Uterus (tissue), 4 donors: Measurements from ENCODE around the gene NXPH4. TPM values are rescaled to one million over a fixed set of nuclear protein-coding genes. Genes with fewer than 3 reads are reported as not detected.

Experiments used
- DNase-seq, 2 donors: peaks; one replicate each; pipeline ENCODE4 v3.0.0-alpha.2; 2019 to 2020
- H3K27ac ChIP-seq, 2 donors: fragments of 200-600 bp; sonication (generic); 1 replicate in 1 of 2; 2 replicates in 1 of 2; pipeline ENCODE4 v1.5.1; 2016 to 2018
- H3K27me3 ChIP-seq, 2 donors: fragments of 200-600 bp; sonication (generic); one replicate each; pipeline ENCODE4 v1.5.1; 2018 to 2019; ENCODE audit warnings: control low read depth in 1 of 2
- H3K36me3 ChIP-seq, 2 donors: fragments of 200-600 bp; sonication (generic); one replicate each; pipeline ENCODE4 v1.5.1; 2019; ENCODE audit warnings: control low read depth in 1 of 2
- H3K4me1 ChIP-seq, 2 donors: fragments of 200-600 bp; sonication (generic); one replicate each; pipeline ENCODE4 v1.5.1; 2018 to 2019; ENCODE audit warnings: control low read depth in 1 of 2
- H3K4me3 ChIP-seq, 2 donors: fragments of 200-600 bp; sonication (generic); 1 replicate in 1 of 2; 2 replicates in 1 of 2; pipeline ENCODE4 v1.5.1; 2018 to 2019; ENCODE audit warnings: mild to moderate bottlenecking in 1 of 2
- H3K9me3 ChIP-seq, 2 donors: fragments of 200-600 bp; sonication (generic); one replicate each; pipeline ENCODE4 v1.5.1; 2019; ENCODE audit warnings: control low read depth in 1 of 2
- POLR2A ChIP-seq, 2 donors: fragments of 450-650 bp; IDR thresholded peaks; one replicate each; pipeline ENCODE4 v1.6.1; 2016; ENCODE audit warnings: antibody characterized with exemption in 2 of 2, mild to moderate bottlenecking in 1 of 2, moderate library complexity in 1 of 2
- intact Hi-C: fragments of 100-400 bp; cut with DNase I; formaldehyde crosslinking; loops from one replicate; pipeline ENCODE4 v1.15.1; 2023; ENCODE audit warnings: low total_unique reads
- total RNA-seq, 4 donors: library from RNA; depleted of rRNA in 3 of 4; stranded (reverse); fragments of >200 nt in 3 of 4; gene quantifications; one replicate each; pipeline versions ENCODE4 v1.1.0 to v1.2.4, GENCODE V29; 2014 to 2023
- TF ChIP-seq, protein P1 (sequence below), 4 experiments: fragments of 200-600 bp in 2 of 4; fragments of 450-650 bp in 2 of 4; sonication (generic) in 2 of 4; IDR thresholded peaks; one replicate each; pipeline ENCODE4 v1.5.1; 2016 to 2019; ENCODE audit warnings: antibody characterized with exemption in 4 of 4, mild to moderate bottlenecking in 2 of 4, moderate library complexity in 1 of 4
- donor health status: DM: yes; HTN: yes; CAD: no.

NXPH4 gene
- total RNA-seq, 4 donors from 2014 or later = 6.3 TPM; not detected in 3

DNA sequence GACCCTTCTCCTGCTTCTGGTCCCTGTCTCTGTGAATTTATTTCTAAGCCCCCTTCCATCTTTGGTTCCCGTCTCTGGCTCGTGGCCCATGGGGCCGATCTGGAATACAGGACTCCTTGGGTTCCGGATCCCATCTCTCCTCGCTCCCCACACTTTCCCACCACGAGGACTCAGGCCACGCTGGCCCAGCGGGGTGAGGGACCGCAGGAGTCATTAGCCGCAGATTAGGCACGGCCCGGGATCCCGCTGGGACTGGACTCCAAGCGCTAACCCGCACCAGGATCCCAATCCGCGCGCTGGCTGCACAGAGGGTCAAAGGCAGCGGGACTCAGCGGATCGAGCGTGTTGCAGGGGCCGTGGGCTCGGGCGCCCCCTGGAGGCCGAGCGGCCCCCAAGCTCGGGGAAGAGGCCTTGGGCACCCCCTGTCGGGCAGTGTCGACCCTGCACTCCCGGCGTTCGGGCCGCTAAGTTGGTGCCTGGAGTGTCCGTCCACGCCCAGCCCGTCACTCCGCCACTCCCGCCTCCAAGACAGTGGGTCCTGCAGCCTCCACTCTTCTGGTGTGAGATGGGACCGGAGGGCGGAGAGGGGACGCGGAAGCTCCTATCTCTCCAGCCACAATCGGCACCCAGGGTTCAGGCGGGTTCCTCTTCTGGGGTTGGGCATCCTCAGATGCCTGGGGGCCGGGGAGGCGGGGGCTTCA, 22.4 kb downstream of the NXPH4 start:
- H3K27ac ChIP-seq = no peak overlapping the region
- intact Hi-C loops = no loop called here
- H3K9me3 ChIP-seq = no peaks in the 10 kb centered on the region
- H3K36me3 ChIP-seq = no peaks in the 10 kb centered on the region
- H3K4me3 ChIP-seq = peak overlapping the region; percentile 27 to 37
- H3K4me1 ChIP-seq = peaks cover 0 to 27% of the 10 kb centered on the region in 2 donors
- peaks cover 36 to 37% of the 10 kb centered on the region in 2 donors for H3K27me3 ChIP-seq
- peak; percentile 81 to 89 for DNase-seq
- TF ChIP-seq, protein P1, sequence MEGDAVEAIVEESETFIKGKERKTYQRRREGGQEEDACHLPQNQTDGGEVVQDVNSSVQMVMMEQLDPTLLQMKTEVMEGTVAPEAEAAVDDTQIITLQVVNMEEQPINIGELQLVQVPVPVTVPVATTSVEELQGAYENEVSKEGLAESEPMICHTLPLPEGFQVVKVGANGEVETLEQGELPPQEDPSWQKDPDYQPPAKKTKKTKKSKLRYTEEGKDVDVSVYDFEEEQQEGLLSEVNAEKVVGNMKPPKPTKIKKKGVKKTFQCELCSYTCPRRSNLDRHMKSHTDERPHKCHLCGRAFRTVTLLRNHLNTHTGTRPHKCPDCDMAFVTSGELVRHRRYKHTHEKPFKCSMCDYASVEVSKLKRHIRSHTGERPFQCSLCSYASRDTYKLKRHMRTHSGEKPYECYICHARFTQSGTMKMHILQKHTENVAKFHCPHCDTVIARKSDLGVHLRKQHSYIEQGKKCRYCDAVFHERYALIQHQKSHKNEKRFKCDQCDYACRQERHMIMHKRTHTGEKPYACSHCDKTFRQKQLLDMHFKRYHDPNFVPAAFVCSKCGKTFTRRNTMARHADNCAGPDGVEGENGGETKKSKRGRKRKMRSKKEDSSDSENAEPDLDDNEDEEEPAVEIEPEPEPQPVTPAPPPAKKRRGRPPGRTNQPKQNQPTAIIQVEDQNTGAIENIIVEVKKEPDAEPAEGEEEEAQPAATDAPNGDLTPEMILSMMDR (IDR thresholded peaks at IDR 0.05) = peak; percentile 100
- peak in 1 of 2 donors; percentile 35 for TF ChIP-seq POLR2A (IDR thresholded peaks at IDR 0.05)

DNA sequence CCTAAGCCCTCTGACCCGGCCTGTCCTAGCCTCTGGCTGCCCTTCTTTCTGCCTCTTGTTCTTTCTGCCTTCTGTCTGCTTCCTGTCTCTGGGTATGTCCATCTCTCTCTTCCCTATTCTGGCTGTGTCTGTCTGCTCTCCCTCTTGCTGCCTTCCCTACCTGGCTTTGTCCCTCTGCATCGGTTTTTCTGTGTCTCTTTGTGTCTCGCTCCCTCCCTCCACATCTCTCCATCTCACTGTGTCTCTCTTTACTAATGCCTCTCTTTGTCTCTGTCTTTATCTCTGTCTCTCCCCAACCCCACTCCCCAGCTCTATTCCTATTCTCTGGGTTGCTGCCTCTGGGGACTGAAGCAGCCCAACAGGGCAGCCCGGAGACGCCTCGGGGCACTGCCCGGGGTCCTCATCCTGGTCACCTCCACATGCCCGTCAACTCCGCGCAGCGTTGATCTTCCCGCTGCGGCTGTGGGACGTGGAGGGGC, 23.0 kb downstream of the NXPH4 start:
- intact Hi-C loops = no loop called here
- Histone ChIP-seq H3K27ac (no peak overlapping the region), H3K4me3 (peak overlapping the region; percentile 14 to 31), H3K27me3 (peaks cover 36 to 37% of the 10 kb centered on the region in 2 donors), H3K36me3 (no peaks in the 10 kb centered on the region), H3K4me1 (peaks cover 0 to 27% of the 10 kb centered on the region in 2 donors), H3K9me3 (no peaks in the 10 kb centered on the region)
- DNase-seq = no peak
- TF ChIP-seq POLR2A (IDR thresholded peaks at IDR 0.05) = no peak

DNA sequence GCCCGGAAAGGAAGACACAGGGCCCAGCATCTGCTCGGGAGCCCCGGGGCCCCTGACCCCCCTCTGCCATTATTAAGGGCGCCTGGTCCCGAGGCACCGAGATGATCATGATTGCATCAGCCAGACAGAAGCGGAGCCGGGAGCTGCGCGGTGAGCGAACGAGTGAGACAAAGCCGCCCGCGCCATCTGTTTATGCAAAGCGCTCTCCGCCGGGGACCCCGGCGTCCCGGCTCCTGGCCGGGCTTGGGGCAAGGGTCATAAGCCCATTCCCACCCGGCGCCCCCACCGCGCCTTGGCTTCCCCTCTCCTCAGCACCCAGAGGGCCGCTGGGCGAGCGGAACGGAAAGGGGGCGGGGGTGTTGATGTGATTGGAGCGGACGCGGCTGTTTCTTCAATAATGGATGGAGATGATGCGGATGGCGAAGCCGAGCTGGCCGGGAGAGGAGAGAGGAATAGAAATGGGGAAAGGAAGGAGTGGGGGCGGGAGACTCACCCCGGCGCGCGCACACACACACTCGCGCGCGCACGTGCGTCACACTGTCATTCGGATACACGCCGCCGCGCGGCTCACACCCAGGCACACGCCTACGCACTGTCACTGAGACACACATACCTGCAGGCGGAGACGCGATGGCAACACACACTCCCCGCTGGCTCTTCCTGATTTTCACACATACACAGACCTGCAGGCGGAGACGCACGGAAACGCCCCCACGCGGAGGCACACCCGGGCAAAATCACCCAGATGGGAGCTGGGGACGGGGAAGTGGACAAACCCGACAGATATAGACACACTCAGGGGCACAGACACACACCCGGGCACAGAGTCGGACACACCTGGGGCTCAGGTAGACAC, 23.7 kb downstream of the NXPH4 start:
- intact Hi-C loops = no loop called here
- H3K4me1 ChIP-seq = peaks cover 0 to 27% of the 10 kb centered on the region in 2 donors
- peak overlapping the region; percentile 14 to 31 for H3K4me3 ChIP-seq
- DNase-seq = no peak
- peaks cover 36 to 37% of the 10 kb centered on the region in 2 donors for H3K27me3 ChIP-seq
- no peak overlapping the region for H3K27ac ChIP-seq
- H3K36me3 ChIP-seq = no peaks in the 10 kb centered on the region
- no peak for TF ChIP-seq POLR2A (IDR thresholded peaks at IDR 0.05)
- TF ChIP-seq, protein P1 (IDR thresholded peaks at IDR 0.05) = peak in 1 of 4 experiments; percentile 12
- no peaks in the 10 kb centered on the region for H3K9me3 ChIP-seq

DNA sequence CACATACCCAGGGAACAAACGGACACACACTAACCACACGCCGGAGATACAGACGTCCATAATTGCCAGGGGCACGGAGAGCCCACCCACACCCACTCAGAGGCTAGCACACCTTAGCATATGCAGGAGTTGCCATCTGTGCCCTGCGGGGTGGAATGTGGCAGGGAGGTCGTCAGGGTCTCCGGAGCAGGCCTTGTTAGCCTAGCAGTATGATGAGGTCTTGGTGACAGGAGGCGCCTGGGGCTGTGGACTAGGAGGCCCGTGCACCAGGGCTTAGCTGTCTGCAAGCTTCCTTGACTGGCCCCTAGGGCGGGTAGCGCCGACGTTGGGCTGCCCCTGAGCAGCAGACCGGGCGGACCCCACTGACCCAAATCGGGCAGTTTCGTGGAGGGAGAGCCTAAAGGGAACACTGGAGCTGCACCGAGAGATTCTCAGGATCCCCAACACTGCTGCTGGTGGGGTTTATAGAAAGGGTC, 24.4 kb downstream of the NXPH4 start:
- H3K4me3 ChIP-seq = no peak overlapping the region
- TF ChIP-seq, protein P1 (IDR thresholded peaks at IDR 0.05) = no peak
- no peak overlapping the region for H3K27ac ChIP-seq
- intact Hi-C loops = no loop called here
- no peaks in the 10 kb centered on the region for H3K36me3 ChIP-seq
- no peak for DNase-seq
- peaks cover 36 to 37% of the 10 kb centered on the region in 2 donors for H3K27me3 ChIP-seq
- peaks cover 0 to 27% of the 10 kb centered on the region in 2 donors for H3K4me1 ChIP-seq
- no peaks in the 10 kb centered on the region for H3K9me3 ChIP-seq

DNA sequence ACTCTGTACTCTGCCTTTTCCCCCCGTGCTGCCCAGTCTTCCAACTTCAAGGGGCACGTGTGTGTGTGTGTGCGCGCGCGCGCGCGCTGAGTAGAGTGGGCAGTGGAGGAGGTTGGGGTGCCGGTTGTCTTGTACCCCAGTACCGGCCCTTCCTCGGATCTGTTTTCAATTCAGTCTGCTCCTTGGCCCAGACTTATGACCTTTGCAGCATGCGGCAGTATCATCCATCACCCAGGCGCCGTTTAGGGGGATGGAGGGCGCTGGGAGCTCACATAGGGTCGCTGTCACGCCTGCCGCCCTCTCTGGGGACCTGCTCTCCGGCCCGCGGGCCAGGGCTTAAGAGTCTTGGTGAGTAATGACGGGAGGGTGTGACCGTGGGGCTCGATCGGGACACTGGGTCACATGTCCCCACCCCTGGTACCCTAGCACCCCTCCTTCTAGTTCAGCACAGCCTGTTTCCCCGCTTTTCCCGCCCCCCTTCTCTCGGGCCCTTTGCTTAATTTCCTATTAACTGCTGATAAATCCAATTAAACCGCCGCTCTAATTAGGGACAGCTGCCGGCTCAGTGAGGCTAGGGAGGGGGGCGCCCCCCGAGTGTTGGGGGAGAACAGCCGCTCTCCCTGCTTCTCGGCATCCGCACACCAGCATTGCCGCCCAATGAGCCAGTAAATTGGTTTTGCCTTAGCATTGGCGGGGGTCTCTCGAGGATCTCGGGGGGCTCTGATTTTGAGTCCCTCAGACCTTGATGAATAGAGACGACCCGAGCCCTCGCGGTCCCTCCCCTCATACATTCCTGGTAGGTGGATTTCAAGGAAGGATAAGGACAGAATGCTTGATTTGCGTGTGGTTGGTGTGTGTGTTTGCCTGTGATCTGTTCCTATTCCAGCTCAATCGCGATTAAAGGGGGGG, 25.1 kb downstream of the NXPH4 start:
- Histone ChIP-seq H3K27me3 (peaks cover 36 to 37% of the 10 kb centered on the region in 2 donors), H3K4me3 (no peak overlapping the region), H3K9me3 (no peaks in the 10 kb centered on the region), H3K27ac (no peak overlapping the region), H3K4me1 (peaks cover 0 to 27% of the 10 kb centered on the region in 2 donors), H3K36me3 (no peaks in the 10 kb centered on the region)
- intact Hi-C loops = no loop called here
- DNase-seq = no peak
- TF ChIP-seq, protein P1 (IDR thresholded peaks at IDR 0.05) = no peak
- TF ChIP-seq POLR2A (IDR thresholded peaks at IDR 0.05) = no peak
